Prostate gland (tissue), 2 donors: ENCODE results near the gene JAGN1. TPM values are rescaled to one million over a fixed set of nuclear protein-coding genes. Genes with fewer than 3 reads are reported as not detected.
A peak's percentile ranks its signal among the peaks of the same experiment; 100 is the strongest.
"Not testable (repeated sequence)": the region's sequence is repeated elsewhere in the genome, so short reads cannot be mapped to it uniquely, and the experiment has no call there.

Experiments used
- DNase-seq: peaks from one replicate; pipeline ENCODE4 v3.0.0-alpha.2; 2019; ENCODE audit warnings: low spot score
- H3K27ac ChIP-seq, 2 donors: fragments of 200-600 bp; sonication (generic); 2 replicates each; pipeline ENCODE4 v1.5.1; 2017 to 2019
- H3K27me3 ChIP-seq: fragments of 200-600 bp; sonication (generic); replicated peaks from 2 replicates; pipeline ENCODE4 v1.5.1; 2019; ENCODE audit not compliant: insufficient read depth
- H3K36me3 ChIP-seq, 2 donors: fragments of 200-600 bp; sonication (generic); 1 replicate in 1 of 2; 2 replicates in 1 of 2; pipeline versions ENCODE4 v1.5.1 to v1.8.1; 2017 to 2019
- H3K4me1 ChIP-seq: fragments of 200-600 bp; sonication (generic); replicated peaks from 2 replicates; pipeline ENCODE4 v1.5.1; 2019
- H3K4me3 ChIP-seq, 2 donors: fragments of 200-600 bp; sonication (generic); 2 replicates each; pipeline ENCODE4 v1.5.1; 2017 to 2019
- H3K9me3 ChIP-seq: fragments of 200-600 bp; sonication (generic); 2 replicates; pipeline ENCODE4 v1.5.1; 2017
- POLR2A ChIP-seq: fragments of 450-650 bp; IDR thresholded peaks from one replicate; pipeline ENCODE4 v1.6.1; 2016; ENCODE audit warnings: antibody characterized with exemption, mild to moderate bottlenecking
- POLR2AphosphoS5 ChIP-seq: sonication (generic); formaldehyde crosslinking; IDR thresholded peaks from one replicate; pipeline ENCODE4 v1.6.1; 2017; ENCODE audit warnings: antibody characterized with exemption
- WGBS: methylation state at CpG from one replicate; pipeline ENCODE4 v1.1.5; 2018; 5-methylcytosine and 5-hydroxymethylcytosine counted together
- intact Hi-C: fragments of 100-400 bp; cut with DNase I; formaldehyde crosslinking; loops from one replicate; pipeline ENCODE4 v1.14.2; 2022
- total RNA-seq, 2 donors: library from RNA; depleted of rRNA; stranded (reverse); fragments of >200 nt; gene quantifications; one replicate each; pipeline ENCODE4 v1.1.0, GENCODE V29; 2016
- TF ChIP-seq, protein P1 (sequence below), 4 experiments: fragments of 200-600 bp in 2 of 4; fragments of 450-650 bp in 2 of 4; sonication (generic) in 2 of 4; IDR thresholded peaks; 1 replicate in 3 of 4; 2 replicates in 1 of 4; pipeline ENCODE4 v1.5.1; 2016 to 2019; ENCODE audit warnings: antibody characterized with exemption in 4 of 4, mild to moderate bottlenecking in 2 of 4, moderate library complexity in 2 of 4

The JAGN1 gene
- total RNA-seq, 2 donors from 2014 or later = 37.0 to 61.5 TPM

- no peak overlapping the region for H3K4me3 ChIP-seq
- no peaks in the 10 kb centered on the region for H3K9me3 ChIP-seq
- intact Hi-C loops = no loop called here
- no peak for DNase-seq
- H3K36me3 ChIP-seq = no peaks in the 10 kb centered on the region
- TF ChIP-seq POLR2A (no peak), POLR2AphosphoS5 (no peak)
- TF ChIP-seq, protein P1, sequence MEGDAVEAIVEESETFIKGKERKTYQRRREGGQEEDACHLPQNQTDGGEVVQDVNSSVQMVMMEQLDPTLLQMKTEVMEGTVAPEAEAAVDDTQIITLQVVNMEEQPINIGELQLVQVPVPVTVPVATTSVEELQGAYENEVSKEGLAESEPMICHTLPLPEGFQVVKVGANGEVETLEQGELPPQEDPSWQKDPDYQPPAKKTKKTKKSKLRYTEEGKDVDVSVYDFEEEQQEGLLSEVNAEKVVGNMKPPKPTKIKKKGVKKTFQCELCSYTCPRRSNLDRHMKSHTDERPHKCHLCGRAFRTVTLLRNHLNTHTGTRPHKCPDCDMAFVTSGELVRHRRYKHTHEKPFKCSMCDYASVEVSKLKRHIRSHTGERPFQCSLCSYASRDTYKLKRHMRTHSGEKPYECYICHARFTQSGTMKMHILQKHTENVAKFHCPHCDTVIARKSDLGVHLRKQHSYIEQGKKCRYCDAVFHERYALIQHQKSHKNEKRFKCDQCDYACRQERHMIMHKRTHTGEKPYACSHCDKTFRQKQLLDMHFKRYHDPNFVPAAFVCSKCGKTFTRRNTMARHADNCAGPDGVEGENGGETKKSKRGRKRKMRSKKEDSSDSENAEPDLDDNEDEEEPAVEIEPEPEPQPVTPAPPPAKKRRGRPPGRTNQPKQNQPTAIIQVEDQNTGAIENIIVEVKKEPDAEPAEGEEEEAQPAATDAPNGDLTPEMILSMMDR (IDR thresholded peaks at IDR 0.05) = no peak
- no peaks in the 10 kb centered on the region for H3K27me3 ChIP-seq
- H3K27ac ChIP-seq = peak overlapping the region in 1 of 2 donors; percentile 86
- 51% methylated on average over 3 of the region's 3 CpGs for WGBS
- H3K4me1 ChIP-seq = no peaks in the 10 kb centered on the region
These were observed 8.9 kb downstream of the JAGN1 start for GRCh38 chr3:9899289-9899791.

DNA sequence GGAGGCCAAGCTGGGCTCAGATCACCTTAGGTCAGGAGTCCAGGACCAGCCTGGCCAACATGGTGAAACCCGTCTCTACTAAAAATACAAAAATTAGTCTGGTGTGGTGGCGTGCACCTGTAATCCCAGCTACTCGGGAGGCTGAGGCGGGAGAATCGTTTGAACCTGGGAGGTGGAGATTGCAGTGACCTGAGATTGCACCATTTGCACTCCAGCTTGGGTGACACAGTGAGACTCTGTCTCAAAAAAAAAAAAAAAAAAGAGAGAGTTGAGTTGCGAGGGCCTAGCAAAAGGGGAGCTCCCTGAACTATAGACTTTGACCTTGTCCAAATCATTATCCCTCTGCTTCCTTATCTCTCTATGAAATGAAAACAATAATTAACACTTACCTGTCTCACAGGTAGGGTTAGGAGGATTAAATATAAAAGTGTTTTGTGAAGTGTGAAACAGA lies 10.6 kb downstream of the JAGN1 start:
- intact Hi-C loops, H3K27ac ChIP-seq, H3K4me1 ChIP-seq, H3K4me3 ChIP-seq, H3K36me3 ChIP-seq, H3K27me3 ChIP-seq, H3K9me3 ChIP-seq, DNase-seq: not testable (repeated sequence)
- WGBS = 97% methylated on average over 6 of the region's 6 CpGs

GRCh38 chr3:9901967-9902366 lies 11.6 kb downstream of the JAGN1 start:
- no peak for DNase-seq
- no peak for TF ChIP-seq POLR2AphosphoS5
- intact Hi-C loops = no loop called here
- H3K4me1 ChIP-seq = no peaks in the 10 kb centered on the region
- H3K36me3 ChIP-seq = no peaks in the 10 kb centered on the region
- H3K27me3 ChIP-seq = no peaks in the 10 kb centered on the region
- no peak overlapping the region for H3K4me3 ChIP-seq
- H3K9me3 ChIP-seq = no peaks in the 10 kb centered on the region
- peak overlapping the region in 1 of 2 donors; percentile 70 for H3K27ac ChIP-seq
- 69% methylated on average over 5 of the region's 5 CpGs for WGBS

DNA sequence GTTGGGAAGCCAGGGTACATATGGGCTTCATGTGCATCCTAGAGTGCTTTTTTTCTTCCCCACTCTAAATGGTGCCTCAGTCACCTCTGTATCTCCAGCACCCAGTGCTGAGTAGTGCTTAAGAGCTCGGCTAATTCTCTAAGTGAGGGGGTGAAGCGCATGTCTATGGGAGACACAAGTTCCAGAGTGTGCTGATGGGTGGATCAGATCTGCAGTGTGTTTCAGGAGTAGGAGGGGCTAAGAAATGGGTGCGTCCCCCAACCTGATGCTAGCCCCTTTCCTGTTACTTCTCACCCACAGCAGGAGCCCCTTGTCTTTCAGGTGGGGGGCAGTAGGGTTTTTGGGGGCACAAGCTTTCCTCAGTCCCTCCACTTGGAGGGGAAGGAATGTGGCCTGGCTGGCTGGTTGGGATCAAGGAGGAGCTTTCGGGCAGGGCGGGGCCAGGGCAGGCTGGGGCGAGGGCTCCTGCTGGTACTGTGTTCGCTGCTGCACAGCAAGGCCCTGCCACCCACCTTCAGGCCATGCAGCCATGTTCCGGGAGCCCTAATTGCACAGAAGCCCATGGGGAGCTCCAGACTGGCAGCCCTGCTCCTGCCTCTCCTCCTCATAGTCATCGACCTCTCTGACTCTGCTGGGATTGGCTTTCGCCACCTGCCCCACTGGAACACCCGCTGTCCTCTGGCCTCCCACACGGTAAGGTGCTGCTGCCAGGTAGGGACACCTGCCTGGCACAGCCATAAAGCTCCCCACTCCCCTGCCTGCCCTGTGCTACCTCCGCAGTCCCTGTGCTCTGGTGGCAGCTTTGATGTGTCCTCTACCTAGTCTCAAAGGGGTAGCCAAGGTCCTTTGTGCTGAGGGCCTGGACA lies 12.2 kb downstream of the JAGN1 start, which contains the start of gene IL17RE:
TSS of gene IL17RE (plus strand) at position 477 of the 866 bp plus-strand sequence. CDS start at position 562, 85 bp downstream.
- no peak for TF ChIP-seq POLR2AphosphoS5
- TF ChIP-seq, protein P1 (IDR thresholded peaks at IDR 0.05) = no peak
- peak; percentile 52 for TF ChIP-seq POLR2A
- Histone ChIP-seq H3K27me3 (no peaks in the 10 kb centered on the region), H3K27ac (peak within 1 kb of the TSS; percentile 47 to 70), H3K4me1 (no peaks in the 10 kb centered on the region), H3K9me3 (no peaks in the 10 kb centered on the region), H3K36me3 (no peaks in the 10 kb centered on the region), H3K4me3 (peak within 1 kb of the TSS; percentile 22 to 28)
- WGBS = 16% methylated on average over 13 of the region's 13 CpGs
- peak; percentile 66 for DNase-seq
- intact Hi-C loops = no loop called here

DNA sequence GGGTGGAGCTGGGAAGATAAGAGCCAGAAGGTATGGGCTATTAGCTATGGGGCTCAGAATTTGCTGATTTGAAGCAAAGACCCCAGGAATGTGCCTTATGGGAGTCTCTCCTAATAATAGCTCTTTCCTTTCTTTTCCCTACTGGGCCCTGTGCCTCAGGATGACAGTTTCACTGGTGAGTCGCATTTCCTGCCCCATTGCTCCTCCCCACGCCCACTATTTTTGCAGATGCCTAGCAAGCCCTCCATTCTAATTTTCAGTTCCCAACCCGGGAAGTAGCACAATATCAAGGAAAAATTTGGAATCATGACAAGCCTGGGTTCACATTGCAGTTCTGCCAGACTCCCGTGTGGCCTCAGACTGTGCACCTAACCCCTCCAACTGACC lies 12.8 kb downstream of the JAGN1 start:
- Histone ChIP-seq H3K36me3 (no peaks in the 10 kb centered on the region), H3K9me3 (no peaks in the 10 kb centered on the region), H3K4me3 (peak overlapping the region; percentile 22 to 28), H3K4me1 (no peaks in the 10 kb centered on the region), H3K27ac (peak overlapping the region; percentile 47 to 70), H3K27me3 (no peaks in the 10 kb centered on the region)
- TF ChIP-seq, protein P1 (IDR thresholded peaks at IDR 0.05) = no peak
- TF ChIP-seq POLR2AphosphoS5 (no peak), POLR2A (no peak)
- 19% methylated on average over 4 of the region's 4 CpGs for WGBS
- intact Hi-C loops = no loop called here
- no peak for DNase-seq
